Activated gamma-delta T cell treated with Interleukin-2 at 50 U/mL for 16 hours (primary cell): ENCODE results near the gene CALCOCO2.
"Not testable (repeated sequence)": the region's sequence is repeated elsewhere in the genome, so short reads cannot be mapped to it uniquely, and the experiment has no call there.

Experiments
- DNase-seq: peaks from one replicate; pipeline ENCODE4 v3.0.0-alpha.2; 2020

The CALCOCO2 gene

GRCh38 chr17:48830840-48831548 is at the start of gene CALCOCO2:
Gene CALCOCO2 (plus strand): TSS chr17:48831035. CDS start chr17:48841708, 10,673 bp downstream.
- peak; percentile 85 for DNase-seq

GRCh38 chr17:48787828-48788227 is 43.0 kb upstream of the CALCOCO2 start:
- no peak for DNase-seq

GRCh38 chr17:48790607-48791127 is 40.2 kb upstream of the CALCOCO2 start:
- no peak for DNase-seq

- peak; percentile 11 for DNase-seq
Measured at GRCh38 chr17:48791128-48792032, 39.5 kb upstream of the CALCOCO2 start.

- no peak for DNase-seq
Measured at GRCh38 chr17:48792033-48792798, 38.6 kb upstream of the CALCOCO2 start.

GRCh38 chr17:48795444-48796162 is 35.2 kb upstream of the CALCOCO2 start:
- DNase-seq: no peak

GRCh38 chr17:48796163-48796522 is 34.7 kb upstream of the CALCOCO2 start:
- not testable (repeated sequence) for DNase-seq

- no peak for DNase-seq
Measured at GRCh38 chr17:48799069-48799723, 31.6 kb upstream of the CALCOCO2 start.

GRCh38 chr17:48800626-48801217 is 30.1 kb upstream of the CALCOCO2 start:
- no peak for DNase-seq

- peak; percentile 65 for DNase-seq
Measured at GRCh38 chr17:48804936-48805411, 25.9 kb upstream of the CALCOCO2 start.

- DNase-seq: no peak
Measured at GRCh38 chr17:48809182-48809581, 21.7 kb upstream of the CALCOCO2 start.

GRCh38 chr17:48812001-48812400 is 18.8 kb upstream of the CALCOCO2 start:
- DNase-seq: no peak

- peak; percentile 58 for DNase-seq
Measured at GRCh38 chr17:48814504-48814903, 16.3 kb upstream of the CALCOCO2 start.

GRCh38 chr17:48815311-48815710 is 15.5 kb upstream of the CALCOCO2 start:
- no peak for DNase-seq

GRCh38 chr17:48816438-48816773 is 14.4 kb upstream of the CALCOCO2 start:
- no peak for DNase-seq

GRCh38 chr17:48816774-48817590 is 13.9 kb upstream of the CALCOCO2 start, which contains the start of gene TTLL6:
Gene TTLL6 (minus strand): TSS chr17:48817229. CDS start chr17:48817072, 157 bp downstream.
- DNase-seq: peak; percentile 72

- DNase-seq: no peak
Measured at GRCh38 chr17:48818361-48818841, 12.4 kb upstream of the CALCOCO2 start.

- no peak for DNase-seq
Measured at GRCh38 chr17:48819466-48819865, 11.4 kb upstream of the CALCOCO2 start.

- DNase-seq: not testable (repeated sequence)
Measured at GRCh38 chr17:48820936-48821335, 9.9 kb upstream of the CALCOCO2 start.
